K562 (cell line): ENCODE results near the gene SH3D19. TPM values are rescaled to one million over a fixed set of nuclear protein-coding genes. Genes with fewer than 3 reads are reported as not detected.

Source experiments
- ATAC-seq: fragments of 200-7000 bp; cut with Tn5 transposase; 3 replicates; pipeline ENCODE4 v1.9.1; 2020; ENCODE audit warnings: moderate library complexity
- BruUV-seq: library from RNA; stranded (reverse); fragments of 400-500 nt; replicated peaks from 2 replicates; lab custom pipeline; 2021; lab: Mats Ljungman, UMichigan
- CTCF ChIA-PET: fragments of 300-600 bp; formaldehyde crosslinking; extraction: SDS; loops from one replicate; lab custom pipeline; 2021; ENCODE audit warnings: low intra/inter-chr PET ratio; lab: Yijun Ruan, JAX
- POLR2A ChIA-PET: fragments of 300-600, 350-650 bp; sonication (Branson Sonifier 250); formaldehyde crosslinking; extraction: SDS; loops from one replicate; lab custom pipeline; 2021; ENCODE audit warnings: antibody characterized with exemption, inconsistent platforms; lab: Yijun Ruan, JAX
- DNase-seq, 4 experiments: peaks; one replicate each; pipeline versions ENCODE4 v3.0.0 to v3.0.0-alpha.2; 2011 to 2018; ENCODE audit warnings: low spot score in 3 of 4, mixed read lengths in 3 of 4; ENCODE audit errors: extremely low read depth in 1 of 4
- FAIRE-seq: peaks from 2 replicates; lab custom pipeline; 2011; peaks lifted over from hg19 to GRCh38; lab: Jason Lieb, UNC
- H2AFZ ChIP-seq: 2 replicates; pipeline ENCODE4 v1.6.0; 2011; ENCODE audit warnings: low read depth, low read length, control low read depth, inconsistent platforms
- H3K27ac ChIP-seq: fragments of 200-600 bp; 3 replicates; pipeline ENCODE4 v1.8.0; 2011; ENCODE audit warnings: low read depth, mild to moderate bottlenecking, control low read depth, inconsistent platforms, low read length, moderate library complexity, mixed read lengths; ENCODE audit errors: extremely low read depth
- H3K27me3 ChIP-seq, 2 experiments: fragments of 300-600 bp in 1 of 2; 2 replicates in 1 of 2; 3 replicates in 1 of 2; pipeline versions ENCODE4 v1.6.0 to v1.8.0; 2011; ENCODE audit warnings: inconsistent platforms in 2 of 2, low read length in 2 of 2, mild to moderate bottlenecking in 1 of 2, mixed read lengths in 1 of 2, moderate library complexity in 1 of 2; ENCODE audit not compliant: control insufficient read depth in 2 of 2, insufficient read depth in 2 of 2
- H3K36me3 ChIP-seq: fragments of 300-600 bp; 3 replicates; pipeline ENCODE4 v1.8.0; 2011; ENCODE audit warnings: mild to moderate bottlenecking, low read length, inconsistent platforms; ENCODE audit not compliant: control insufficient read depth, insufficient read depth
- H3K4me1 ChIP-seq, 2 experiments: fragments of 200-600 bp in 1 of 2; replicated peaks in 1 of 2; 2 replicates in 1 of 2; 3 replicates in 1 of 2; pipeline versions ENCODE4 v1.5.1 to v1.8.0; 2011; ENCODE audit warnings: inconsistent platforms in 2 of 2, low read length in 2 of 2, mild to moderate bottlenecking in 1 of 2, mixed read lengths in 1 of 2, moderate library complexity in 1 of 2; ENCODE audit not compliant: control insufficient read depth in 2 of 2, insufficient read depth in 2 of 2
- H3K4me2 ChIP-seq: 2 replicates; pipeline ENCODE4 v1.6.1; 2011; ENCODE audit warnings: low read length, control low read depth, inconsistent platforms, mixed read lengths; ENCODE audit not compliant: insufficient read depth
- H3K4me3 ChIP-seq: fragments of 200-600 bp; sonication (generic), shearing (Covaris generic); 2 replicates; pipeline ENCODE4 v1.5.1; 2016; ENCODE audit warnings: control low read depth, inconsistent platforms
- H3K79me2 ChIP-seq: fragments of 200-600 bp; 3 replicates; pipeline ENCODE4 v1.8.0; 2011; ENCODE audit warnings: low read length, inconsistent platforms; ENCODE audit not compliant: control insufficient read depth, insufficient read depth
- H3K9ac ChIP-seq, 2 experiments: 2 replicates each; pipeline versions ENCODE4 v1.6.0 to v1.6.1; 2011; ENCODE audit warnings: low read depth in 2 of 2, low read length in 2 of 2, control low read depth in 1 of 2, inconsistent platforms in 1 of 2, mild to moderate bottlenecking in 1 of 2, mixed read lengths in 1 of 2; ENCODE audit not compliant: insufficient read depth in 1 of 2
- H3K9me1 ChIP-seq: one replicate; pipeline ENCODE4 v1.6.0; 2011; ENCODE audit warnings: inconsistent platforms, mild to moderate bottlenecking, low read length, moderate library complexity; ENCODE audit not compliant: control insufficient read depth, insufficient read depth
- H3K9me3 ChIP-seq: replicated peaks from 2 replicates; pipeline ENCODE4 v1.5.1; 2011; ENCODE audit warnings: low read depth, low read length, inconsistent platforms; ENCODE audit not compliant: control insufficient read depth, insufficient read depth
- H4K20me1 ChIP-seq: replicated peaks from 2 replicates; pipeline ENCODE4 v1.6.1; 2011; ENCODE audit warnings: low read length, inconsistent platforms, mixed read lengths; ENCODE audit not compliant: control insufficient read depth, insufficient read depth
- ATF1 ChIP-seq, 2 experiments: fragments of 450-650 bp in 1 of 2; IDR thresholded peaks; 2 replicates each; pipeline ENCODE4 v1.6.1; 2016; ENCODE audit warnings: missing compliant biosample characterization in 1 of 2, missing genetic modification characterization in 1 of 2
- ETV5 ChIP-seq: sonication (generic); formaldehyde crosslinking; IDR thresholded peaks from 2 replicates; pipeline ENCODE4 v1.4.0; 2020; ENCODE audit warnings: low read depth, mild to moderate bottlenecking, missing genetic modification reagents
- GTF3C2 ChIP-seq: IDR thresholded peaks from 3 replicates; pipeline ENCODE4 v1.6.1; 2011; ENCODE audit warnings: borderline replicate concordance, mild to moderate bottlenecking, moderate library complexity; ENCODE audit not compliant: insufficient read length; ENCODE audit errors: extremely low read depth
- HDAC1 ChIP-seq, 2 experiments: fragments of 450-650 bp; IDR thresholded peaks; 2 replicates each; pipeline ENCODE4 v1.6.1; 2016 to 2017; ENCODE audit warnings: inconsistent platforms in 1 of 2, mild to moderate bottlenecking in 1 of 2, moderate library complexity in 1 of 2
- HDGF ChIP-seq: fragments of 450-650 bp; IDR thresholded peaks from 2 replicates; pipeline ENCODE4 v1.6.1; 2016
- KAT7 ChIP-seq: sonication (generic); formaldehyde crosslinking; IDR thresholded peaks from 2 replicates; pipeline ENCODE4 v1.8.0; 2022; ENCODE audit warnings: missing genetic modification reagents, mild to moderate bottlenecking, borderline replicate concordance
- KAT8 ChIP-seq: fragments of 450-650 bp; IDR thresholded peaks from 2 replicates; pipeline ENCODE4 v1.6.1; 2016; ENCODE audit warnings: low read depth, mild to moderate bottlenecking
- PML ChIP-seq: IDR thresholded peaks from 2 replicates; pipeline ENCODE4 v1.6.1; 2012; ENCODE audit warnings: low read length, inconsistent platforms
- PTTG1 ChIP-seq: fragments of 450-650 bp; IDR thresholded peaks from 2 replicates; pipeline ENCODE4 v1.6.1; 2016; ENCODE audit warnings: low read depth, mild to moderate bottlenecking, missing genetic modification characterization, missing compliant biosample characterization
- RHOXF2B ChIP-seq: fragments of 250-450 bp; sonication (Bioruptor Pico); conservative IDR thresholded peaks from 2 replicates; pipeline ENCODE4 v1.5.1; 2021
- TFAM ChIP-seq: fragments of 250-450 bp; sonication (Bioruptor Pico); conservative IDR thresholded peaks from 2 replicates; pipeline ENCODE4 v1.5.0; 2021; ENCODE audit warnings: mild to moderate bottlenecking, moderate library complexity
- ZBTB49 ChIP-seq: sonication (generic); formaldehyde crosslinking; IDR thresholded peaks from 2 replicates; pipeline ENCODE4 v1.8.0; 2022; ENCODE audit warnings: missing genetic modification reagents, mild to moderate bottlenecking, borderline replicate concordance
- ZNF696 ChIP-seq: fragments of 250-450 bp; sonication (Bioruptor Pico); conservative IDR thresholded peaks from 2 replicates; pipeline ENCODE4 v1.4.0; 2020; ENCODE audit warnings: mild to moderate bottlenecking, moderate library complexity
- WGBS: fragments of 100-300 bp; shearing (Covaris generic); methylation state at CpG from one replicate; pipeline ENCODE4 v1.1.6; 2016; ENCODE audit warnings: low coverage, mixed read lengths; ENCODE audit not compliant: insufficient coverage; ENCODE audit errors: missing lambda C conversion rate; 5-methylcytosine and 5-hydroxymethylcytosine counted together
- in situ Hi-C: fragments of 300-500 bp; cut with MboI; formaldehyde crosslinking; loops from 4 replicates; pipeline ENCODE4 v1.15.0; 2018; ENCODE audit warnings: inconsistent platforms, mixed read lengths
- intact Hi-C: fragments of 100-400 bp; cut with micrococcal nuclease; formaldehyde crosslinking; loops from 2 replicates; pipeline ENCODE4 v1.14.2; 2022
- polyA plus RNA-seq, 8 experiments: library from polyadenylated mRNA; depleted of rRNA in 4 of 8; stranded (reverse) in 5 of 8; unstranded in 3 of 8; fragments of >200 nt; fragmentation: Nextera tagmentation in 2 of 8; fragmentation: Illumina TruSeq in 1 of 8; extraction: Ambion mirVana in 2 of 8; extraction: Trizol in 1 of 8; gene quantifications; 2 replicates each; pipeline versions ENCODE4 v1.2.1 to v1.2.3, GENCODE V29; 2011 to 2014; ENCODE audit warnings: inconsistent platforms in 1 of 8, missing spikeins in 1 of 8
- total RNA-seq, 7 experiments: library from RNA; depleted of rRNA in 6 of 7; stranded (reverse); fragments of >200 nt in 6 of 7; fragmentation: Illumina TruSeq in 2 of 7; extraction: Trizol in 2 of 7; gene quantifications; 2 replicates each; pipeline versions ENCODE4 v1.2.1 to v1.2.3, GENCODE V29; 2011 to 2021; ENCODE audit warnings: low replicate concordance in 1 of 7

SH3D19 gene
- total and polyA plus RNA-seq, 9 of the 15 experiments (the other 6 are each of a cell fraction or from before 2014, with no cell fraction given) = 0.42 to 2.2 (median 1.1) TPM; not detected in 6

GRCh38 chr4:151198748-151199147 is 126.7 kb downstream of the SH3D19 start:
- Histone ChIP-seq H3K4me1 (no peaks in the 10 kb centered on the region), H3K4me3 (no peak overlapping the region), H3K36me3 (no peaks in the 10 kb centered on the region), H3K27ac (no peak overlapping the region), H3K27me3 (peaks cover 4 to 6% of the 10 kb centered on the region in 2 experiments; a peak in 3 of 5 replicates), H2AFZ (no peak overlapping the region), H4K20me1 (no peaks in the 10 kb centered on the region), H3K9me3 (no peaks in the 10 kb centered on the region), H3K79me2 (no peaks in the 10 kb centered on the region), H3K9ac (no peak overlapping the region), H3K9me1 (no peaks in the 10 kb centered on the region), H3K4me2 (no peak overlapping the region)
- TF ChIP-seq ZBTB49 (CRISPR knock-in tag) (no peak), TFAM (no peak), ETV5 (CRISPR knock-in tag) (no peak), HDAC1 (IDR thresholded peaks at IDR 0.05) (no peak), RHOXF2B (CRISPR knock-in tag) (no peak), KAT7 (CRISPR knock-in tag) (no peak), GTF3C2 (no peak), PML (no peak), ZNF696 (CRISPR knock-in tag) (no peak), HDGF (no peak), KAT8 (no peak), PTTG1 (tag) (no peak), ATF1 (CRISPR knock-in tag; IDR thresholded peaks at IDR 0.05) (no peak), ATF1 (tag; IDR thresholded peaks at IDR 0.05) (no peak)
- in situ Hi-C loops (no loop called here), intact Hi-C loops (no loop called here)
- FAIRE-seq (no peak), DNase-seq (no peak), ATAC-seq (no peak)
- WGBS = 10% methylated on average over 3 of the region's 3 CpGs
- BruUV-seq = no TSS peak
- ChIA-PET CTCF (interaction anchor here (0.7 kb wide), 1 partner anchor 1891 kb away, joined by 7 read pairs; no protein-coding TSS in a partner anchor), POLR2A (no interaction called here)
